Transverse colon (tissue), 4 donors: ENCODE results near the gene SLTM.

Source experiments
- CTCF ChIP-seq, 5 experiments: fragments of 200-600 bp in 3 of 5; fragments of 450-650 bp in 2 of 5; sonication (generic) in 3 of 5; IDR thresholded peaks; 1 replicate in 2 of 5; 2 replicates in 3 of 5; pipeline ENCODE4 v1.5.1; 2016 to 2017; ENCODE audit warnings: antibody characterized with exemption in 5 of 5, inconsistent platforms in 3 of 5, mild to moderate bottlenecking in 2 of 5, moderate library complexity in 1 of 5
- POLR2AphosphoS5 ChIP-seq, 3 donors: sonication (generic); formaldehyde crosslinking; IDR thresholded peaks; one replicate each; pipeline ENCODE4 v1.6.1; 2016; ENCODE audit warnings: antibody characterized with exemption in 3 of 3

- TF ChIP-seq POLR2AphosphoS5 (IDR thresholded peaks at IDR 0.05) (no peak), CTCF (IDR thresholded peaks at IDR 0.05) (no peak)
These were observed 10.2 kb downstream of the SLTM start for GRCh38 chr15:58923284-58923683.
